ENCODE measurements around the gene INPP5D. TPM values are rescaled to one million over a fixed set of nuclear protein-coding genes. Genes with fewer than 3 reads are reported as not detected.
"Not testable (repeated sequence)": the region's sequence is repeated elsewhere in the genome, so short reads cannot be mapped to it uniquely, and the experiment has no call there.

The INPP5D gene
- total RNA-seq, 1 donor = 302 TPM

- no peak for DNase-seq (ENCODE audit: low read depth in 2 of 3, low spot score in 2 of 3)
Observed at GRCh38 chr2:233164967-233165366, 104.8 kb downstream of the INPP5D start.

GRCh38 chr2:233165543-233165894 lies 105.4 kb downstream of the INPP5D start:
- no peak for DNase-seq (ENCODE audit: low read depth in 2 of 3, low spot score in 2 of 3)

GRCh38 chr2:233165895-233166661 lies 105.9 kb downstream of the INPP5D start:
- DNase-seq (ENCODE audit: low read depth in 2 of 3, low spot score in 2 of 3) = peak in 2 of 3 donors; percentile 18 to 43

DNA sequence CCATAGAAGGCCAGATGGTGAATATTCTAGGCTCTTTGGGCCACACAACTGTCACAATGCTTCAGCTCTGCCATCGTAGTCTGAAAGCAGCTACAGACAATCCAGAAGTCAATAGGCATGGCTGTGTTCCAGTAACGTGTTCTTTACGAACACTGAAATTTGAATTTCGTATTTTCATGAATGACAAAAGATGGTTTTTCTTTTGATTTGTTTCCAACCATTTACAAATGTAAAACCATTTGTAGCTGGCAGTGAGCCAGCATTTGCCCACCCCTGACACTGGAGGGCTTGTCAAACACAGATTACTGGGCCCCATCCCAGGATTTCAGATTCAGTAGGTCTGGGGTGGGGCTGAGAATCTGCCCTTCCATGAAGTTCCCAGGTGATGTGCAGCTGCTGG lies 108.3 kb downstream of the INPP5D start:
- no peak for DNase-seq (ENCODE audit: low read depth in 2 of 3, low spot score in 2 of 3)

DNA sequence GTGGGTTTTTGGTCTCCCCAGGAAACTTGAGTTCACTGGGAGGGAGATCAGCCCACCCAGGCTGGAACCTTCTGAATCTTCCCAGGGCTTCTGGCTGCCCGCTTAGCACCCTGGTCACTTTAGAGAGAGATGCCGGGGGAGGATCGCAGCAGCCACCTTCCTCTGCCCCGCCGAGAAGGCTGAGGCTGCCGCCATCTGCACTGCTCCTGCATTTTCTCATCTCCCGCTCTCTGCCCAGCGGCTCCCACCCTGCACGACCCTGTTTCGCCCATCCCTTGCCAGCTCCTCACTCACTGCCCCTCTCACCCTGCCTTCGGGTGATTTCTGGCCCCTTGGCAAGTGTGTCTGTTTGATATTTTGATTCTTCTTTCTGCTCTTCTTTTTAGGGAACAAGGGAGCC lies 108.8 kb downstream of the INPP5D start:
- DNase-seq (ENCODE audit: low read depth in 2 of 3, low spot score in 2 of 3) = no peak

DNA sequence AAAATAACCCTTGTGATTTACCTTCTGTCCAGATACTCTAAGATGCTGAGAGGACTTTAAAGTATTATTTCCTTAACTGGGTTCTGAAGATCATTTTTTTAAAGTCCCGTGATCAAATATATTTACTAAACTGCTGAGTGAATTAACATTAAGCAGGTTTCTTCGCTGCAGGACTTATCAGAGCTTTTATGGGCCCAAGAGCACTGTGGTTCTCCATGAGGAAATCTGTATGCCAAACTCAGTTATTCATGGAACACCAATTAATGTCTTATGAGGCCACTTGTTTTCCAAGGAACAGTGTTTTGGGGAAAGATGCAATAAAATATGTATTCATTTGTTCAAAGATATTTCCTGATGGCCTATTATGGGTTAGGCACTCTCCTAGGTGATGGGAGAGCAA lies 111.2 kb downstream of the INPP5D start:
- DNase-seq (ENCODE audit: low read depth in 2 of 3, low spot score in 2 of 3) = no peak

DNA sequence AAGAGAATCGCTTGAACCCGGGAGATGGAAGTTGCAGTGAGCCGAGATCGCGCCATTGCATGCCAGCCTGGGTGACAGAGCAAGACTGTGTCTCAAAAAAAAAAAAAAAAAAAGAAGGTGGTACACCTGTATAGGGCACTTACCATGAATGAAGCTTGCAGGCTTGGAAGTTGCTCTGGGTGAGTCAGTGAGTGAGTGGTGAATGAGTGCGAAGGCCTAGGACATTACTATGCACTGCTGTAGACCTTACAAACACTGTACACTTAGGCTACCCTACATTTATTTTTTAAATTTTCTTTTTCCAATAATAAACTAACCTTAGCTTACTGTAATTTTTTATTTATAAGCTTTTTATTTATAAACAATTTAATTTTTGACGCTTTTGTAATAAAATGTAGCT lies 113.0 kb downstream of the INPP5D start:
- no peak for DNase-seq (ENCODE audit: low read depth in 2 of 3, low spot score in 2 of 3)

DNA sequence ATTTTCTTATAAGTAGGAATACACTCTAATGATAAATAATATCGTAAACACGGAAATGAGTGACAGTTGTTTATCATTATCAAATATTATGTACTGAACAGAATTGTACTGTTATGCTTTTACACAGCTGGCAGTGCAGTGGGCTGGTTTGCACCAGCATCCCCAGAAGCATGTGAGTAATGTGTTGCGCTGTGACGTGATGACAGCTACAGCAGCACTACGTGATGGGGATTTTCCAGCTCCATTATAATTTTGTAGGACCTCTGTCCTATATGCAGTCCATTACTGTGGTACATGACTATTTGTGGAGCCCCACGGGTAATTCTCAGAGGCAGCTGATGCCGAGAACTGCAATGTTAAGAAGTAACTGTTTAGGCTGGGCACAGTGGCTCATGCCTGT lies 114.0 kb downstream of the INPP5D start:
- DNase-seq (ENCODE audit: low read depth in 2 of 3, low spot score in 2 of 3) = no peak

DNA sequence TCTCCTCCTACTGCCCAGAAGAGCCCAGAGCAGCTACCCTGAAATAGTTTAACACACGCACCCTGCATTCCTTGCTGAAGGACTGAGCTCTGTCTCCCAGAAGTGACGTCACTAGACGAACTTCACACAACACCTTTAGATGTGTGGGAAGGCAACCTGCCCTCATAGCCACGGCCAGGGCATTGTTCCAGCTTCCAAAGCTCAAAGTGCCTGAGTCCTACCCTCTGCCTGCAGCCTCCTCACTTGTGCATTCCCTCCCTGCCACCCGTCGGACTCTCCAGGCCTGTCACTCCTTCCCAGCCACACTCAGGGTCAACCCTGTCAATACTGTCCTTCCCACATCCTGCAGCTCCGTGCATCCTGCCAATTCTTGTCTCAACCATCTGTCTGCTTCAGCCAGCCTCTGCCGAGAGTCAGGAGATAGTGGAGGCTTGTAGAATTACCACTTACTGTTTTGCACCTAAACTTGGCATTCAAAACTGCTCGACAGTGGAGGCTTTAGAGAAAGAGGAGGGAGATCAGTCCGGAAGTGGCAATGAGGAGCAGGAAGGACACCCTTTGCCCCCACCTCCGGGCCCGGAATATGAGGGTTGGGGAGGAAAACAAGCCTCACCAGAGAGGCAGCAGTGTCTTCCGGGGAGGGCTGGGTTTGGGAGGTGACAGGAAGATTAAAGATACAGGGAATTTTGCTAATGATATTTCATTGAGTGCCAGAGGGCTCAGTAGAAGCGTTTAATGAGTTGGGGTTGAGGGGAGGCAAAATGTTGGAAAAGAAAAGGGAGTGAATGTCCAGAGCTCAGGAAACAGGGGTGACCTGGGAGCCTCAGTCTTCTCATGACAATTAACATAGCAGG lies 119.1 kb downstream of the INPP5D start:
- DNase-seq (ENCODE audit: low read depth in 2 of 3, low spot score in 2 of 3) = no peak

GRCh38 chr2:233179848-233180366 lies 119.8 kb downstream of the INPP5D start:
- DNase-seq (ENCODE audit: low read depth in 2 of 3, low spot score in 2 of 3) = no peak

- no peak for DNase-seq (ENCODE audit: low read depth in 2 of 3, low spot score in 2 of 3)
Observed at GRCh38 chr2:233183869-233184418, 123.8 kb downstream of the INPP5D start.

DNA sequence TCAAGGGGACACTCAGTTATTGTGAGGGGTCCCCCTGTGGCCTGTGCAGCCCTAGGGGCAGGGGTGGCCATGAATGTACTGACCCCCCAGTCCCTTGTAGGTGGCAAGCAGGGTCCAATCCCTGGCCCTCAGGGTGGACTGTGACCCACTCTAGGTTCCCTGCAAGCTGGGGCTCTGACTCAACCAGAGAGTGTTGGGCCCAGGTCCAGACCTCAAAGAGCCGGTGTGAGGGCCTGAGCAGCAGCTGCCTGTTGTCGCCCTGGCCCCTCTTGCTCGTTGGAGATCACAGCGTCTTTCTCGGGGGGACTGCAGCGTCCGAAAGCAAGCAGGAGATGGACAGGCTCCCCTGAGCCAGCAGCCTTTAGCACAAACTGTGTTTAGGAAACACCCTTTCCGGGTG lies 124.5 kb downstream of the INPP5D start:
- DNase-seq (ENCODE audit: low read depth in 2 of 3, low spot score in 2 of 3) = no peak

GRCh38 chr2:233185330-233185729 lies 125.2 kb downstream of the INPP5D start:
- no peak for DNase-seq (ENCODE audit: low read depth in 2 of 3, low spot score in 2 of 3)

DNA sequence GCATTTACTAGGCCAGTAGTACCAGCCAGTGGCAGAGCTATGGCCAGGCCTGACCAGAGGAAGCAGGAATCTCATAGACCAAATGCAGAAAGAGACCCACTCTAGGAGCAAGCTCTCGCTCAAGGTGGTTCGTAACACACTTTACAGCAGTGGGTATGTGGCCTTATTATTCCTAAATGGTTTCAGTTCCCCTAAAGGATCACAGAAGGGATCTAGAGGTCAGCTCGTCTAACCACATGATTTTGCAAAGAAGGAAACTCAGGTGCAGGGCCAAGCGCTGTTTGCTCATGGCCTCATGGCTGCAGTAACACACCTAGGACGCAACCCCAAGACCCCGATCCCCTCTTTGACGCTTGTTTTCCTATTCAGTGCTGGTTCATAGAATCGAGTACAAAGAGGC lies 125.8 kb downstream of the INPP5D start:
- no peak for DNase-seq (ENCODE audit: low read depth in 2 of 3, low spot score in 2 of 3)

- no peak for DNase-seq (ENCODE audit: low read depth in 2 of 3, low spot score in 2 of 3)
Observed at GRCh38 chr2:233186851-233187250, 126.7 kb downstream of the INPP5D start.

DNA sequence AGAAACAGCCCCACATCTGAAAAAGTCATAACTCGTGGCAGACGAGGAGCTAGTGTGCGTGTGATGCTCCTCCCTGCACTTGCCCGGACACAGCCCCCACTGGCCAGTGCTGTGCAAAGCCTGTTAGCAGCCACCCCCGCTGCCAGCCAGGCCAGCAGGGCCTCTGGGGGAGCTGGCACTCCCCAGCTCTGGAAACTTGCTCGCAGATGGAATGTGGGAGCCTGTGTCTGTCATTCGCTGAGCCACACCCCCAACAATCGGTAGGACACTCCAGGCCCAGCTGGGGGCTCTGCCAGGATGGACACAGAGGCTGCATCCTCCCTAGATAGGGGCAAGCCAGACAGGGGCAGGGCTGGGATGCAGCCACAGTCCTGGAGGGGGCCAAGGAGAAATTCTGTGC lies 128.9 kb downstream of the INPP5D start:
- DNase-seq (ENCODE audit: low read depth in 2 of 3, low spot score in 2 of 3) = no peak

- DNase-seq (ENCODE audit: low read depth in 2 of 3, low spot score in 2 of 3) = not testable (repeated sequence)
Observed at GRCh38 chr2:233191016-233191415, 130.9 kb downstream of the INPP5D start.

DNA sequence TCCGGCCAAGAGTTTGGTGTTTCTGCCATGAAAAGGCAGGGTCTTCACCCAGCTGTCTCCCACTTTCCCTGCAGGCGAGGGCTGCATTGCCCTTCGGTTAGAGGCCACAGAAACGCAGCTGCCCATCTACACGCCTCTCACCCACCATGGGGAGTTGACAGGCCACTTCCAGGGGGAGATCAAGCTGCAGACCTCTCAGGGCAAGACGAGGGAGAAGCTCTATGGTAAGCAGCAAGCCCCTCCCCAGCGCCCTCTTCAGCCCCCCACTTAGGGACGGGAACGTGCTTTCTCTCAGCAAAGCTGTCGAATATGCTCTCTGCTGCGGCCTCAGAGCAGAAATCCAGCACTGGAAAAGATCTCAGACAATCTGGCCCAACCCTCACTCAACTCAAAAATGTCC lies 133.6 kb downstream of the INPP5D start:
- no peak for DNase-seq (ENCODE audit: low read depth in 2 of 3, low spot score in 2 of 3)

- no peak for DNase-seq (ENCODE audit: low read depth in 2 of 3, low spot score in 2 of 3)
Observed at GRCh38 chr2:233195027-233195426, 134.9 kb downstream of the INPP5D start.

- DNase-seq (ENCODE audit: low read depth in 2 of 3, low spot score in 2 of 3) = no peak
Observed at GRCh38 chr2:233197022-233197421, 136.9 kb downstream of the INPP5D start.

GRCh38 chr2:233198026-233198425 lies 137.9 kb downstream of the INPP5D start:
- no peak for DNase-seq (ENCODE audit: low read depth in 2 of 3, low spot score in 2 of 3)

- DNase-seq (ENCODE audit: low read depth in 2 of 3, low spot score in 2 of 3) = no peak
Observed at GRCh38 chr2:233199870-233200269, 139.7 kb downstream of the INPP5D start.

Measured in hematopoietic multipotent progenitor cell (in vitro differentiated cells).